GM21723 (cell line): ENCODE measurements around the gene NCR2.

Experiments used
- ATAC-seq: cut with Tn5 transposase; IDR thresholded peaks from one replicate; pipeline ENCODE4 v1.9.1; 2021; ENCODE audit warnings: mild to moderate bottlenecking, moderate library complexity; ENCODE audit not compliant: unreplicated experiment

Gene NCR2

DNA sequence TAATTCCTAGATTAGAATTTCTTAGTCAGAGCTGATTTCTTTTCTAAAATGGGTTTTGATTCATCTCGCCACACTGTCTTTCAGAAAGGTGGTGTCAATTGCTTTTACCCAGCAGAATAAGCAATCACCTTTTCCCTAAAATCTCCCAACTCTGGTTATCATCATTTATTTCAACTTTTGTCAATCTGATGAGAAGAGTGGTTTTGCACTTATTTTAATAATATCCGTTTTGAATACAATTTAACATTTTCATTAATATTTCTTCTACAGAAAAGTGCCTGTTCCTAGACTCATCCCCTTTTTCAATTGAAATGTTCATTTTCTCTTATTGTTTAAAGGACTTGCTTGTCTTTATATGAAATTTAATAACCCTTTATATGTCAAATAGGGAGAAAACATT lies 8.2 kb upstream of the NCR2 start:
- no peak for ATAC-seq

DNA sequence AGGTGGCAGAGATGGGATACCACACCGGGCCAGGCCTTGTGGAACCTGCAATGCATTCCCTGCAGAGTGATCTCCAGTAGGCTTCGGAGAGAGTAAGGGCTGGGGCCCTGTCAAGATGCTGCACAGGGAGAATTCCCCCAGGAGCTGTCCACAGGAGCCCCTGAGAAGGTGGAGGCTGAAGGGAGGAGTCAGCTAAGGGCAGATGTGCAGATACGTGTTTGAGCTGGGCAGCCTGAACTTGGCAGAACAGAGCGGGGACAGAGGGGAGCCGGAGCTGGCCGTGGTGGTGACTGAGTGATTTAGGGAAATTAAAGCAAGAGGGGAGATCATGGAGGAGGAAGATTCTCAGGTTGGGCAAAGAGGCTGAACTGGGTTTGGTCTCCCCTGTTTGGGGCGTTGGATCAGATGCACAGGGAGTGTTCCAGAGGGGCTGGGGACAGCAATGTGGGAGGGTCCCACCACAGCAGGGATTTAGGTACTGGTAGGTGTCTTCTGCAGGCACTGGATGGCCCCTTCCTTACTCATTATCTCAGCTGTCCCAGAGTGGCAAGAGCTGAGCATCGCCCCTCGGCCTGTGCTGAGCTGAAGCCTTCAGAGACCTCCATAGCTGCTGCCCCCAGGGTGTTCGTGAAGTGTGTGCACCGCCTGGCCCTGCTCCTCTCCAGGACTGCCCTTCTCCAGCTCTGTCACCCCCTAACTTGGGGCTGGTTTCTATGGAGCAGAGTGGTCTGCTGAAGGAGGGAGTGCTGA lies 3.8 kb upstream of the NCR2 start:
- no peak for ATAC-seq

- no peak for ATAC-seq
These were observed 3.2 kb upstream of the NCR2 start for GRCh38 chr6:41332241-41332640.

GRCh38 chr6:41332842-41333736 lies 2.3 kb upstream of the NCR2 start:
- ATAC-seq: no peak

DNA sequence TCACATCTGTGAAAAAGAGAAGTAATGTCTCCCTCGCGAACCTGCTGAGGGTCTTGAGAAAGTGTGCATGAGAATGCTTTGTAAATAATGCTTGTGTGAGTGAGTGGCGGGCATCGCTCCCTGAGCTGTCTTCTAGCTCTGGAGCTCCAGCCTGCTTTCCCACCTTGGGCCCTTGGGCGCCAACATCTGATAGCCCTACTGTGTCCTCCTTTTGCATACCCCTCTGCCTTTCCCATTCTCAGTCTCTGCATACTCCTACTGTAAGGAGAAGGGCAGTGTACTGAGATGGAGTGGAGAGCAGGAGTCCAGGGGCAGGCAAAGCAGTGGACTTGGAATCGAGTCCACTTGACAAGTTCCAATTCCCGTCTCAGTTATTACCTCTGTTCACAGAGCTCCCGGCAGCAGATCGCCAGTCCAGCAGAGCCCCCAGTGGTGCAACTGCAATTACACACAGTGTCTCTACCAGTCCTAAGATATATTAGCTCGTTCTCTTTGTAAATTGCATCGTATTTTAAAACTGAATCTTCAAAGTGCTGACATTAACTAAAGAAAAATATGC lies 847 bp upstream of the NCR2 start:
- ATAC-seq: no peak

GRCh38 chr6:41335943-41336342 lies 535 bp downstream of the NCR2 start:
- ATAC-seq: no peak

- no peak for ATAC-seq
These were observed 1.4 kb downstream of the NCR2 start for GRCh38 chr6:41336824-41337223.

DNA sequence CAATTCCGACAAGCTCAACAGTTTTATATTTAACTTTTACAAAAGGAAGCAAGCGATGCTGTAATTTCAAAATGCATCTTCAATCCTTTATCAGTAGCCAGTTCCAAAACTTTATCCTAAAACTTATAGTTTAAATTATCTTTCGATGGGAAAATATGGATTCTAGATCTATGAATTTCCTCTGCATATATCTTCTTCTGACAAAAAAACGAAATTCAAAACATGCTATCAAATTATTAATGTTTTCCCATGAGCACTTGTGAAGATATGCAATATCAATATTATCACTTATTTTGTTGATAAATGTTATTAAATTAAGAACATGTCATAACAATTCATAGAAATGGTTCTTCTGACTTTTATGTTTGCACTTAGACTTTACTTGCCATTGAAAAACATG lies 2.3 kb downstream of the NCR2 start:
- ATAC-seq: no peak

DNA sequence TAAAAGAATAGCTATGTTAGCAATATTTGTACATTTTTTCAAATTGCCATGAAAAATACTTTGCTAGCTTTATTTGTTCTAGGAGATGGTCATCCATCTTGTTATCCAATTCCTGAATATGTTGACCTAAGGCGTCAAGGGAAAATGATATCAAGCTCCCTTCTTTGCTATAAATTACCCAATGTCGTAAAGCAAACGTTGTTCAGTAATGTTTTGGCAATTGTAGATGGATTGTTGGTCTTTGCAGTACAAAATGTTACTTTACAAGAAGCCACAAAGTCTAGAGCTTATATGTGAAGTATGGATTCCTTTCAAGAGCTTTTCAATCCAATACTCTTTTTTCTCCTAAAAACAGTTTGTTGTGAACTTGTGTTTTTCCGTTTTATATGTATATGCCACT lies 3.3 kb downstream of the NCR2 start:
- ATAC-seq: no peak

GRCh38 chr6:41341580-41341979 lies 6.2 kb downstream of the NCR2 start:
- no peak for ATAC-seq

DNA sequence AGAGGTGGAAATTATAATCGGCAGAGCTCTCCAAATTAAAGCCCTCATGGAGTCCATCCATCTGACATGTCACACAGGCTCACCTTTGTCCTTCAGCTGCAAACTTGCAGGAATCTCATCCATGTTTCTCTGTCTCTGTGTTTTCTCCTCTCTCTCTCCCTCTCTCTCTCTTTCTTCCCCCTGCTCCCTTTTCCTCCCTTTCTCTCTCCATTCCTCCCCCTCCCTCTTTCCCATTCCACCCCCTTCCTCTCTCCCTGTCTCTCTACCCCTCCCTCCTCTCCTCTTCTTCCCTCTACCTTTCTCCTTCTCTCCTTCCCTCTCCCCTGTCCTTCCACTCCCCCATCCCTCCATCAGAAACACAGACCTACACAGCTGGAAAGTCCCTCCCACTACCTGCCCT lies 6.8 kb downstream of the NCR2 start:
- no peak for ATAC-seq

DNA sequence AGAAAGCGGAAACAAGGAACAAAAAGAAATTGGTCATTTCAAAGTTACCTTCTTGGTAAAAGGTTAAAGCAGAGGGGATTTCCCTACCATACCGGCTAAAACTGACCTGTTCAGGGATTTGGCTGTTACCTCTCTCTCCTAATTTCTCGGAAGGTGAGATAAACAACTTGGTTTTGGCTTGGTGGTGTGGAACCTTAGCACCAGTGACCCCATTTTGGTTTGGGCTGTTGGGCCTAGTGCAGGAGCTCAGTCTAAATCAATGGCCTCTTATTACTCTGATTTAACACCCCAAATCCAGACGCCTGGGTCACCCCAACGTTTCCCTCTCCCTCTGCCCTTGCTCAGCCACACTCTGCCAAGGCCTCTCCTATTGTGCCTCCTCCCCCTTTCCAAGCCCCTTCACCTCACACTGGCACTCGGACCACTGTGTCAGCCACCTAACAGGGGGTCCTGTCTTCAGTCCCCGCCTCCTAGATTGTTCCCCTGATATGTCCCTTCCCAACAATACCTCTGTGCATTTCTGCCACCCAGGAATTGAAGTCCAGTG lies 8.3 kb downstream of the NCR2 start:
- no peak for ATAC-seq

- no peak for ATAC-seq
These were observed 9.5 kb downstream of the NCR2 start for GRCh38 chr6:41344876-41345275.

- ATAC-seq: no peak
These were observed 10.5 kb downstream of the NCR2 start for GRCh38 chr6:41345901-41346300.

DNA sequence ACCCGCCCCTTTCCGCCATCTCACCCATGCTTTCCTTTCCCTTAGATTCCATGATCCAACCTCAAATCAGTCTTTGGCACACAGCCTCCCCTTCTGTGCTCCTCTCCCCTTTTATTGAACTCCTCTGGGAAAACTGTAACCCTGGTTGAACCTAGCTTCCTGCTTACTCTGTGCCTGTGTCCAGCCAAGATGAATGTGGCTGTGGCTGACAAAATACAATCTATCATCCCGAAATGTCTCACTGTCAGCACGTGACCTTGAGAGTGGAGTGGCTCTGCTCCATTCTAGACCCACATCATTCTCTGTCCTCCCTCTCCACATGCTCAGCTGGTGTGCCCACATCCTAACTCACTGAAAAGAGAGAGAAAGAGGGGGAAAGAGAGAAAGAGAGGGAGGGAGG lies 11.0 kb downstream of the NCR2 start:
- ATAC-seq: no peak

DNA sequence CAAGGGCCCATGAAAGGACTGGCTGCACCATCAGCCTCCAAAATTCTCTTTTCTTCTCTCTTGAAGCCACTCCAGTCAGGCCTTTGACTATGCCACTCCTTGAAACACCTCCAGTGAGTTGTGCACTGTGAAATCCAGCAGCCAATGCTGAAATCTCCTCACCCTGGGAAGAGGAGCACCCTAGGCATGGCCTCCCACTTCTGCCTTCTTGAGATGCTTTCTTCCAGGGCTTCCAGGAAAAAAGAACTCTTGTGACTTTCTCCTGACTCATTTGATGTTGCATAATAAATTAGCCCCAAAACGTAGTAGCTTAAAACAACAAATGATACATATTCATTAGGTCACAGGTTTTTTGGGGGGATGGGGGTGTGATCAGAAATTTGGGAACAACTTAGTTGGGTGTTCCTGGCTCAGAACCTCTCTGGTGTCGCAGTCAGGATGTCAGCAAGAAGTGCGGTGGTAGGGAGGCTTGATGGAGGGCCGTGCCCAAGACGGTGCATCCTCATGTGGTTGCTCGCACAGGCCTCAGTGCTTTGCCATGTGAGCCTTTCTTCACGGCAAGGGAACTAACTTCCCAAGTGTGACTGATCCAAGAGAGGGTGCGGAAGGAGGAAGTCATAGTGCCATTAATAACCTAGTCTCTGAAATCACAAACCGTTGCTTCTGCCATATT lies 12.1 kb downstream of the NCR2 start:
- ATAC-seq: no peak

DNA sequence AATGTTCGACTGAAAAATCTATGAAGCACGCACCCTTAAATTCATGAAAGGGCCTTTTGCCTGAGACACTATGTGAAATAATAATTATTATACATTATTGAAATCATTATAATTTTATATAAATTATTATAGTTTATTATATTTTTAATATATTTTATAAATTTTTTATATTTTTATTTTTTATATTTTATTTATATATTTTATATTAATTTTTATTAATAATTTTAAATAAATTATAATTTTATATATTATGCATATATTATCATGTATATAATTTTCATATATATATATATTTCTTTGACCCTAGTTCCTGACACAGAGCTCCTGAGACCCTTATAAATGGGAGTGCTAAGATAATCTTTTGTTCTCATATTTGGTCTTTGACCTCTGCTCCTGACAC lies 13.5 kb downstream of the NCR2 start:
- ATAC-seq: no peak

- no peak for ATAC-seq
These were observed 17.0 kb downstream of the NCR2 start for GRCh38 chr6:41352396-41352795.

GRCh38 chr6:41352907-41353306 lies 17.5 kb downstream of the NCR2 start:
- no peak for ATAC-seq

DNA sequence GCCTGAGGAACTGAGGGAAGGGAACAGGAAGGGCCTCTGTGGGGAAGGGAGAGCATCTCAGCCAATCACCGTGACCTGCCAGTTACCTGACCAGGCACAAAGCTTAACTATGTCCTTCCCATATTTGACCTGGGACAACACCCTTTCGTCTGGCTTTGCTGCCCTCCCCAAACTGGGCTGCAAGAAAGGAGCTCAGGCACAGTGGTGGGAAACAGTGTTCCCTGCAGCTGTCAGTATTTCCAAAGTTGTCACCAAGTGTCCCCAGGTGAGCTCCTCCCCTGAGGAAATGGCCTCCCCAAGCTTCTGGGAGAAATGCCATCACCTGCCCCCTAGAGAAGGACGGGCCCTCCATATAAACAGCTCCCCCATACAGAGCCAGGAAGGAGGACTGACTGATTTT lies 17.9 kb downstream of the NCR2 start:
- no peak for ATAC-seq

DNA sequence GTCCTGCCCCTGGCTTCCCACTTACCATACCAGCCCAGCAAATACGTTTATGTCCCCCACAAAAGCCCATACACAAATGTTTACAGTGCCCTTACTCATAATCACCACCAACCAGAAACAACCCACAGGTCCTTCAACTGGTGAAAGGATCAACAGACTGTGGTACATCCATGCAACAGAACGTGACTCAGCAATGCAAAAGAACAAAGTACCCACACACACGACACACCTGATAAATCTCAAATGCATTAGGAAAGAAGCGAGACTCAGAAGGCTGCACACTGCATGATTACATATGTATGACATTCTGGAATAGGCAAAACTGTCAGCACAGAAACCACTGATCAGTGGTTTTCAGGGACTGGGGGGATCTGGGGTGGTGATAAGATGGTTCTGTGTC lies 20.5 kb downstream of the NCR2 start:
- no peak for ATAC-seq
